GM19328 (cell line): Measurements from ENCODE around the gene MAP2.

Experiments
- ATAC-seq: cut with Tn5 transposase; IDR thresholded peaks from one replicate; pipeline ENCODE4 v1.9.1; 2021; ENCODE audit warnings: mild to moderate bottlenecking, moderate library complexity; ENCODE audit not compliant: unreplicated experiment

Gene MAP2

DNA sequence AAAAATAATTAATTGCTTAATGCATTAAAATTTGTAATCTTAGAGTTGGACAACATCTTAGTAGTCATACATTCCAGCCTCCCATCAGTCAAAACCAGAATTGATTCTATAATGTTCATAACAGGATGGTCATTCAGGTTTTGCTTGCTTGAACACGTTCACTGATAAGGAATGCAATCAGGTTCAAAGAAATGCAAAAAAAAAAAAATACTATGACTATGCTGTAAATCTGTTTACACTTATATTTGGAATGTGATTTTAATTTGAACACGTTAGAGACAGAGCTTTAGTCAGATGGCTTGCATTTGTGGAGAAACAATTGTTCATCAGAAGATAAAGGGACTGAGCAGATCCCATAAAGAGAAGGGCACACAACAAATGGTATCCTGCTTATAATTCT, 216.5 kb downstream of the MAP2 start:
- ATAC-seq: no peak

DNA sequence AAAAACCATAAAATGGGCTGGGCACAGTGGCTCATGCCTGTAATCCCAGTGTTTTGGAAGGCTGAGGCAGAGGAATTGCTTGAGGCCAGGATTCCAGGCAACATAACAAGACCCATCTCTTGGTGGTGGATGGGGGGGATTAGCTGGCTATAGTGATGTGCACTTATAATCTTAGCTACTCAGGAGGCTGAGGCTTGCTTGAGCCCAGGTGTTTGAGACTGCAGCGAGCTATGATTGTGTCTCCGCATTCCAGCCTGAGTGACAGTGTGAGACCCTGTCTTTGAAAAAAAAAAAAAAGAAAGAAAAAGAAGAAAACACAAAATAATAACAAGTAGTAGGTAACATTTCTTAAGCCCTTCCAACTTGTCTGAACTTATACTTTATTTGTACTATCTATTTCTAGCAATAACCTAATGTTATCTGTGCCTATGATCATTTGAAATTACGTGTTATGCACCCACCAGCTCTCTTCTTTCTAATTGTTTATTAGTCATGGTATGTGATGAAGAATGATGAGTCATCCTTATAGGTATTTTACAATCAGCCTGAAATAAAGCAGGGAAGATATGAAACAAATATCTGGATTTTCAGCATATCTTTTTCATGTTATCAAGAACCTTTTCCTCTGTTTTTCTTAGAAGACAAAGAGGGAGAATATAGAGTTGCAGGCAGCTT, 218.4 kb downstream of the MAP2 start:
- no peak for ATAC-seq

DNA sequence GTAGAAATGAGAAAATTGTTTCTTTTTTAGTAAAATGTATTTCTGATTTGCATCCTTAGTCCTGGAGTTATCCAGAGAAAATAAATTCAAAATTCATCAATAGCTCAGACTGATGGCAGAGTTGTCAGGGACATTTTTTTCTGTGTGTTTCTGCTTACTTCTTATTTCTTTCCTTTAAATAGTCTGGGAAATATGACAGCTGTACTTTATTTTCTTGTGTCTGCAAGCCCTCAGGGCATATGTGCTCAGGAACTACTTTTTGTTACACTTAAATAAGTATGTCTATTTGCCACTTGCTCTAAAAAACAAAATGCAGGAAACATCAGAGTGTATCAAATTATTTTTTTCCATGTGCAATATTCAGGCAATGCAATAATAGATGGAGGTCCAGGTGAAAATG, 221.0 kb downstream of the MAP2 start:
- ATAC-seq: no peak

DNA sequence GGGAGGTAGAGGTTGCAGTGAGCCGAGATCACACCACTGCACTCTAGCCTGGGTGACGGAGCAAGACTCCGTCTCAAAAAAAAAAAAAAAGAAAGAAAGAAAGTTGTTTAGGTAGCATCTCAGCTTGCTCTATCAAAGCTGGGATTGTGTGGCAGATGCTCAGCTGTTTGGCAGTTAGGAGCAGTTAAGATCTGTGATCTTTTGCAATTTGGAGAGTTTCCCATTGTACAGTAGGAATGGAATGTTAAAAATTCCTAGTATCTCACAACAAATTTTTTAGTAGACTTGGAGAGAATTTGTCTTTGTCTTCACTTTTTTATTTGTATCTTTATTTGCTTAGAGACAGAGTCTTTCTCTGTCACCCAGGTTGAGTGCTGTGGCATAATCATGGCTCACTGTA, 224.9 kb downstream of the MAP2 start:
- no peak for ATAC-seq

DNA sequence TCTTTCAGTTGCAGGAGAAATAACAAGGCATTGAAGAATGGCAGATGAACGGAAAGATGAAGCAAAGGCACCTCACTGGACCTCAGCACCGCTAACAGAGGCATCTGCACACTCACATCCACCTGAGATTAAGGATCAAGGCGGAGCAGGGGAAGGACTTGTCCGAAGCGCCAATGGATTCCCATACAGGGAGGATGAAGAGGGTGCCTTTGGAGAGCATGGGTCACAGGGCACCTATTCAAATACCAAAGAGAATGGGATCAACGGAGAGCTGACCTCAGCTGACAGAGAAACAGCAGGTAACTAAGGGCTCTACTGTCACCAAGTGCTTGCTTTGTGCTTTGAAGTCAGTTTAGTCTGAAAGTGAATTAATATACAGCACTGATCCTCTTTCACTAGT, 229.3 kb downstream of the MAP2 start:
- no peak for ATAC-seq

DNA sequence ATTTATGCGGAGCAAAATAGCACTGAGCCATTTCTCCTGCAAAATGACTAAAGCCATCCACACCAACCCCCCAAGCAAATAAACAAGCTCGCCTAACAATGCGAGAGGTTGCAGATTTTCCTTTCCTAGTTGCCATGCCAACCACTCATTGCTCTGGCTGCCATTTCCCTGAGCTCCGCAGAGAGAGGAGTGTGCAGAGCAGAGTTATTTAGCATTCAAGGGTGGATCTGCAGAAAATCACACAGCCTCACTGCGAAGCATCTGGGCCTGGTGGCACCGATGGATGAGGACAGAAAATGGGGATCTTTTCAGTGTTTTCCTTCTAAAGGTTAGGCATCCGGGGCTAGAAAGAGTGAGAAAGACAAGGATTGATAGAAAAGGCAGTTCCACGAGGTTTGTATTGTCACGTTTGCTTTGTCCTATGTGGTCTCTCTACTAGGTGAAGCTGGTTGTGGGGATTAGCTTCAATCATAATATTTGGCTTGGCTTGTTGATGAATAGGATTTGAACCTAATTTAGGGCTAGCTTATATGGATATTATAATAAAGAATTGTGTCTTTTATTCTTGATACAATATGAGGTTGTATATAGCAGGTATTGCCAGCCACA, 237.5 kb downstream of the MAP2 start:
- no peak for ATAC-seq

DNA sequence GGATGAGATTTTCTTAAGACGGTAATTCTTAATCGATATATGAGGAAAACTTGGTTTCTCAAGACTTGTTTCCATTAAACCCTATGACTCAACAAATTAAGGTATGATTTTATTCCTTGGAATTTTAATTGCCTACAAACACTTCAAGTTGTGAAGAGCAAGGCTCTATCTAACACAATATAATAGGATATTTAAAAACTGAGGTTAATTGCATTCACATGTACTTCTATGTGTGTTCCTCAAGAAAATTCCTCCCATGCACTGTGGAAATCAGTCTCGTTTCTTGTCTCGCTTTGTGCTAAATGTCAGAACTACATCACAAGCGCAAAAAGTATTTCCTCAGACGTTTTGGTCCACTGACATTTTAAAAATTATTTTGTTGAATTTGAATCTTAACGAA, 238.2 kb downstream of the MAP2 start:
- ATAC-seq: no peak

DNA sequence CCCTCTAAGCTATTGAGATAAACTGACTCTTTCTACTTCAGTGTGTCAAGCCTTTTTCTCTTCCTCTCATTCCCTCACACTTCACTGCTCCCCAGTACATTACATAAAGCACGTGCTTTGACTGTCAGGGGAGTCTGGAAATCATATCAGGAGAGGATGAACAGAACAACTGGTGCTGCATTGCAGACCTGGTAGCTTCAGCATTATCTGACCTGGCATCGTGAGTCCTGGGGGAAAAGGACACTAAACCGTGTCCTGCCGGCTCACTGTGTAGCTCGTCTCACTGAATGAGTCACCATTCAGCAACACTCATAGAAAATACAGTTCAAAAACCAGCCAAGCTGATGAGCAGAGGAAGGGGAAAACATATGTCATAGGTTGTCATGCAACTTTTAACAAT, 239.3 kb downstream of the MAP2 start:
- ATAC-seq: no peak

DNA sequence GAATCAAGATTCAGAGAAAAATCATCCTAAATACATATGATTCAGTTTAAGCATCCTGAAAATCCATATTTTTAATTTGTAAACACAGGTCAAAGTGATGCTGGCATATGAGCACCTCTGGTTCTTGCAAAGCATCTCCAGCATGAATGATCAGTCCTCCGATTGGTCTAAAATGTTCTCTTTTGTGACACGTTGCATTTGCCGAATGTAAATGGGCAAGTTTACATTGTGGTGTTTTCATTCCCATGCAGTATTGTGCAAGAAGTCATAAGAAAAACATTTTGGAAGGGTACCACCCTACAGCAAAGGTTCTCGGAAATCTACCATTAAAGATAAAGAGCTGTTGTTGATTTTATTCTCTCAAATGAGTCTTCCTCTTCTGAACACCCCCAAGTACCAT, 239.8 kb downstream of the MAP2 start:
- ATAC-seq: no peak

DNA sequence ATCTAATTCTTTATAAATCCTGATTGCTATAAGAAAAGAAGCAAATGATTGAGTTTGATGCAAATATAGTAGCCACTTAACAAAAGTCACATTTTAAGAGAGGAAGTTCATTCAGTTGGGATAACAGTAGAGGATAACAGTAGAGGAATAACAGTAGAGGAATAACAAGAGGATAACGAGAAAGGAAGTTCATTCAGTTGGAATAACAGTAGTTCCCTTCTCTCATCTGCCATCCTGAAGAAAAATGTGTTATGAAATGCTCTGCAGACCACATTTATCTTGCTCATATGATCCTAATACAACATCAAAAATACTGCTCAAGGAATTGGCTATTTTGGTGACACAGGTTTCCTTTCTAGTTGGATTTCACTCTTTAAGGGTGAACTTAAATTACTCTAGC, 242.4 kb downstream of the MAP2 start:
- ATAC-seq: no peak

DNA sequence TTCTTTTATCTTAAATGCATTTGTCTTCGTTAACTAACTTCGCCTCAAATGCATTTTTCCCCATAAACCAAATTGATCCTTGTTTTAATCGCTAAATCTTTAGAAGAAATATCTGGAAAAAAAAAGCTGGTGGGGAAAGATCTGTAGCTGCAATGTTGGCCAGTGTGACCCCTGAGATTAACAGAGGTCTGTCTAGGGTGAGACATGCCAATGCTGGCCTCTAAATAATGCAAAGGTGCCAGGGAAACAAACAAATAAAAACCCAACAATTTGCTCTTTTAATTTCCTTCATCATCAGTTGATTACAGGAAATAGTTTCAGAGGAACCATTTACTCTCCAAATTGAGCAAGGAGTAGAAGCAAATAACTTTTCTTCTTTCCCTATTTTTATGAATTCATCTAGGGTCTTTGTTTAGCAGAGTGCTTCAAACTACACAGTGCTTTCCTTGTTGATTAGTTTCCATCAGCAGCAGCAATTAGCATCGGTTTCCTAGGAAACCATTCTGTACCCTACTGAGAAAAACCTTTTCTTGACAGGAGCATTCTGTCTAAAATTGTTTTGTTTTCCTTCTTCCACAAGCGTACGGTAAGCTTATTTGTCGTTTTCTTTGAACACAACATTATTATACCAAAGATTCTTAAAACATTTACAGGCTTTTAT, 247.3 kb downstream of the MAP2 start:
- ATAC-seq: no peak

DNA sequence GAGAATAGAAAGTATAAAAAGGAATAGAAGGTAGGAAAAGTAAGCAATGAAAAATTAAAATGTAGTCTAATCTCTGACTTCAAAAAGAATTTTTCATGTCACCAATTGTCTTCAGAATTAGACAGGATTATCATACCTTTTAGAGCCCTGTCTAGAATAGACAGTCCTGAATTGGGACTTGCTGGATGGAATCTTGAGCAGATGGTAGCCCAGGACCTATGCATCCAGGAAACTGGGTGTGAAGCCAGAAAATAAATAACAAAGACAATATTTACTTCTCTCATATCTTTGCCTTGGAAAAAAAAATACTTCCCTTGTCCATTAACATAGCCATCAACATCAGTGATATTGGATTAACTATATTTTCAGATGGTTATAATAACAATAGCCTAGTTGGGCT, 250.0 kb downstream of the MAP2 start:
- no peak for ATAC-seq

DNA sequence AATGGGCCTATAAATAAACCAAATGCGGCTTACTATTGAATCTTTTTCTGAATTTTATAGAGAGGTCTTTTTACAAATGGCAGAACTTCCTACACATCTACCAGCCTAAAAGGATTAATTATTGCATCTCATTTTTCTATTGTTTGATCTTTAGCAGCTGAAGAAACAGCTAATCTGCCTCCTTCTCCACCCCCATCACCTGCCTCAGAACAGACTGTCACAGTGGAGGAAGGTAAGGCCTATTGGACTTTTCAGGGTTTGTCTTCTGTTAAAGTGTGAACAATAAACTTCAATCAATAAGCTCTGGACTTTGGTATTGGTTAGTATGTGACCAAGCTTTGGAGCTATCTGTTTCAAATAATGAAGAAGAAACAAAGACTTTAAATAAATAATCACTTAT, 256.7 kb downstream of the MAP2 start:
- no peak for ATAC-seq

DNA sequence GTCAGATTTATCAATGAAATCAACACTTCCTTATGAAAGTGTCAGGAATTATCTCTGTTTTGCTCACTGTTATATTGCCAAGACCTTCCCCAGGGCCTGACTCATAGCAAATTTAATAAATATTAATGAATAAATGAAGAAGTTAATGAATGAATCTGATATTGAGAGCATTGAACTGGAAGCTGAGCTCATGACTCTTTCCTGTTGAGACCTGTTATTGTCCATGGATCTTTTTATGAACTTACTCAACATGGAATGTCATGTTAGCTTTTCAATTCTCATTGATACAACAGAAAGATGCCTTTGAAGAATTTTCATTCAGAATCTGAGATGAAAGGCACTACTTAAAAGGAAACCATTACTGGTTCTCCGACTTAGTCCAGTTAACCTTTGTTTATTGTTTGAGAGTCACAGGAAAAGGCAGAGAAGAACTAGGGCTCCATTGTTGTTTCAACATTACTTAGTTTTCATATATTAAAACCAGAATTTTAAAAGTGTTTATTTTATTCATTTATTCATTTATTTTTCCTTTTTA, 257.4 kb downstream of the MAP2 start:
- no peak for ATAC-seq

DNA sequence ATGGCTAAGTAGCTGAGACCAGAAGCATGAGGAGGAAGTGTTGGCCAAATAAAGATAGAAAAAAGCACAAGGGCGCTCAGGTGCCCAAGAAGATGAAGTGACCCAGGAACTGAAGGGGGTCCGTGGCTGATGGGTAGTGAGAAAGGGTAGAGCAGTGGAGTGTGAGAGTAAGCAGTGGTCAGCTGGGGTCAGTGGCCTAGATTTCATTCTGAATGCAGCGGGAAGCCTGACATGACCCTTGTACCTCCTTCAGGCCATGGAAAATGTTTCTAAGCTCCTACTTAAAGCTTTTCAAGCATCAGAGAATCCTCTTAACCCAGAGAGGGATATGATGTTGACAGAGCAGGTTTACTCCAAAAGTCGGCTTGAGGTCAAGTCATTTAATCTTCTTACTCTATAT, 258.8 kb downstream of the MAP2 start:
- ATAC-seq: no peak

DNA sequence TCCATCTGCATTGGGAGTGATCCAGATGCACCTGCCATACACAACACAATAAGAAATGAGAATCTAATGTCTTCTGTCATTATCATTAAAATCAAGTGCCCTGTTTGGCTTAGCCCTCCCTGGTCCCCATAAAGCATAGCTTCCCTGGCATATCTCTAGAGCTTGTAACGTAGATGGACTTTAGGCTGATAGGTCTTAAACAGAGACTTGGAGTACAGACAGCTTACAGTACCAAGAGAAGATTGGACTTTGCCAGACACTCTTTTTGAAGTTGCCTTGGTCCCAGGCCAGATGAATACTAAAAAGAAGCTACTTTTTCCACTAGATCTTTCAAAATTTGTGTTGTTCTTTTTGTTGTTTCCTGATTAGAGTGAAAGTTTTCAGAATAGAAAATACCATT, 261.5 kb downstream of the MAP2 start:
- no peak for ATAC-seq

DNA sequence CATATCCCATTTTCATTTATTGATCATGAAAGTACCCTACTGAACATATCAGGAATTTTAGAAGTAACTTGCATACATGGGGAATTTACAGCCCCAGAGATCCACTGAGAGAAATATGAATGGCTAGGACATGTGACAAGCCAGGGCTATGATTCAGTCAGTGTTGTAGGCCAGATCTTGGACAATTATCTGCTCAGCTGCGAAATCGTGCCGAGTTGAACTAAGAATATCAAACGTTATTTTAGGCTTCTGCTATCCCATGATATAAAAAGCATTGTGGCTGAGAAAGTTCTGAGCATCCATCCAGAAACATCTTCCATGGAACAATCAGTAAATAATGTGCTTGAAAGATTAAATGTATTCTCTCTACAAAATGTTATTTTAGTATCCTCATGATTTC, 262.1 kb downstream of the MAP2 start:
- ATAC-seq: no peak

DNA sequence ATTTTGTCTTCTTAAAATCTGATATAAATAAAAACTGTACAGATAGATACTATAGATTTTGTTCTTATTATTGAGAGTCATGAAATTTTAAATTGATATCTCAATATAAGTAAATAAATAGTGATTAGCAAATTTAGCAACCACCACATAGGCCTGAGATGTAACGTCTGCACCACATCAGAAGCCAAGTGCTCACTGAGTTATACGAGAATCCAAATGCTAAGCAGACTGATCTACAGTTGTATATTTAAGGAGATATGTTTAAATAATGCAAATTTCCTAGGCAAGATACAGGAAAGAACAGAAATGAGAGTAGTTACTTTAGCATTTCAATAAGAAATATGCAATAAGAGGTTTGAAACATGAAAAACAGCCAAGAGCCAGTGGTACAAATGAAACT, 262.6 kb downstream of the MAP2 start:
- no peak for ATAC-seq

DNA sequence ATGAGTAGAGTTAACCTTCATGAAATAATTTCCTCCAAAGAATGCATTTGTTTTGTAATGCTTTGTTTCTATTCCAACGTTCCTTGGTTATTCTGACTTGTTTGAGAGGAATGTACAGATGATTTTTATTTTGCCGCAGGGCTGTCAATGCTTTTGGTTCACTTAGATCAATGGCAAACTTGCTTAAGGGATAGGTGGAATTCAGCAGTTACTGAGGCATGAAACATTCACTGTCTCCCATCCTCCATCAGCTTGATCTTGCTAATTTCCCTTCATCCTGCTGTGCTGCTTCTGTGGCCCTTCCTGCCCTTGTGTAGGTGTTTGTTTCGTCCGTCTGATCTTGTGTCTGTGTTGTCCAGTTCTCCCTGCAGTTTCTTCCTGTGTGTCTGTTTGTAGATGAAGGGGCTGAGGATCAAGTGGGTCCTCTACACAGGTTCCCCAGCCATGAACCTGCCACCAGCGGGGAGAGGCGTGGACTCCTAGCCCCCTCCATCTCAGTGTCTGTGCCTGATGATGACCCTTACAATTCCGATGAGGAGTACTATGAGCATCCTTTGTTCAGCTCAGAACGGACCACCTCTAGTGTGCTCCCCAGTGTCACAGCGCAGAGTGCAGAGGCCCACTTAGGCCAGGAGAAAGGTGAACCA, 263.6 kb downstream of the MAP2 start:
- no peak for ATAC-seq

DNA sequence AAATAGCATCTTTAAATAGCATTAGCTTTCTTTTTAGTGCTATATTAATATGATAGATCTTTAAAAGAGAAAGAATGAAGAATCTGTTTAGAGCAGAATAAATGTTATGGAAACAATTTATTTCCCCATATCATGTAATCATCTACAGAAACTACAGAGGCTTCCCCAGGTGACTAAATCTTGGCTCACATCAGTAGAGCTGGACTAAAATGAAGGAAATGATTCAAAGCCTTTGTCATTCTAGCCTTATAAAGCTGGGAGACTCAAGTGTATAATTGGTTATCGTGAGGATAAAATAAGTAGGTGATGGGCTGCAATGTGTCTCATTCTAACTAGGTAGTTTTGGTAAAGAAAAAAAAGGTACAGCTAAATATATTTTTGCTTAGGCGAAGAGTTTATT, 264.5 kb downstream of the MAP2 start:
- no peak for ATAC-seq

DNA sequence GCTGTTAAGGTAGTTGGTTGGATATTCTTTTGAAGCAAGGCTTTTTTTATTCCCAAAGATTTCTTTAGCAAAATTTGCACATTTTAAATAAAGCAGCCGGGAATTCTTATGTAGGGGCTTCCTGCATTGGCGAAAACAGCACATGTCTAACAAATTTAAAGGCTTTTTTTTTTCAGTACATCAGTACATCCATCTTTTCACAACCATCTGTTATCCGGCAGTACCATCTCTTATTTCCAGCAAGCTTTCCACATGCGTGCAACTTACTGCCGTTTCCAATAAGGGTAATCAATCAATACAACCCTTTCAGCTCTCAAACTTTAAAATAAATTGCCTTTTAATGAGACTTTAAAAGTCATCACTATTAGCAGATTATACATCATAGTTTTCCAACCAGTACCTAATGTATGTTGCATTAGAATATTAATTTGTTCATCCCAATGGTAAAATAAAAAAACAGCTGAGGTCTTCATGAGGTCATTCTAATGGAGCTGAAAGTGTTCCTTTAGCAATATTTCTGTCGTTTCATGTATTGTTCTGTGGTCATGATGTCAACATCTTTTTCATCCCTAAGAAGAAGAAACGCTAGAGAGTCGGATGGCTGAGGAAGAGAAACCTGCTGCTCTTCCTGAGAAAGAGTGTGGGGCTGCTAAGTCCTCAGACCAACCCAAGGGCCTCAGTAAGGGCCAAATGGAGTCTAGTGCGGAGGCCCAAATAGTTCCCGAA, 266.3 kb downstream of the MAP2 start:
- ATAC-seq: no peak
